C4-2B (cell line): ENCODE data around the gene ARHGEF26.

Experiments used
- H3K27ac ChIP-seq: fragments of 450-650 bp; 2 replicates; pipeline ENCODE4 v1.5.1; 2017
- ZFX ChIP-seq: fragments of 450-650 bp; IDR thresholded peaks from 2 replicates; pipeline ENCODE4 v1.6.1; 2017
- TF ChIP-seq, protein P1 (sequence below): fragments of 450-650 bp; conservative IDR thresholded peaks from 2 replicates; pipeline ENCODE4 v1.5.1; 2017; ENCODE audit warnings: mild to moderate bottlenecking

The ARHGEF26 gene

DNA sequence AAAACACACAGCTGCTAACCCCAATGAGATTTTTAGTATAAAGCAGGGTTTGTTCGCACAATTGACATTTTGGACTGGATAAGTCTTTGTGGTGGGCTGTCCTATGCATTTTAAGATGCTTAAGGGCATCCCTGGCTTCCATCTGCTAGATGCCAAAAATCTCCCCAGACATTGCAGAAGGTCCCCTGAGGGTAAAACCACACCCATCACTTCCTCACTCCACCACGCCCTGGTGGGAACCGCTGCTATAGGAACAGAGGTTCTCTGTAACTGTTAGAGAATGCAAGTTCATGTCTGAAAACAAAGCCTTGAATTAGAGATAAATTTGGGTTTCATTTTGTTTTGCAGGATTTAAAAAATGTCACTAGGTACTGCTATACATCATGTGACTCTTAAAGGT lies 67.7 kb downstream of the ARHGEF26 start:
- TF ChIP-seq, protein P1, sequence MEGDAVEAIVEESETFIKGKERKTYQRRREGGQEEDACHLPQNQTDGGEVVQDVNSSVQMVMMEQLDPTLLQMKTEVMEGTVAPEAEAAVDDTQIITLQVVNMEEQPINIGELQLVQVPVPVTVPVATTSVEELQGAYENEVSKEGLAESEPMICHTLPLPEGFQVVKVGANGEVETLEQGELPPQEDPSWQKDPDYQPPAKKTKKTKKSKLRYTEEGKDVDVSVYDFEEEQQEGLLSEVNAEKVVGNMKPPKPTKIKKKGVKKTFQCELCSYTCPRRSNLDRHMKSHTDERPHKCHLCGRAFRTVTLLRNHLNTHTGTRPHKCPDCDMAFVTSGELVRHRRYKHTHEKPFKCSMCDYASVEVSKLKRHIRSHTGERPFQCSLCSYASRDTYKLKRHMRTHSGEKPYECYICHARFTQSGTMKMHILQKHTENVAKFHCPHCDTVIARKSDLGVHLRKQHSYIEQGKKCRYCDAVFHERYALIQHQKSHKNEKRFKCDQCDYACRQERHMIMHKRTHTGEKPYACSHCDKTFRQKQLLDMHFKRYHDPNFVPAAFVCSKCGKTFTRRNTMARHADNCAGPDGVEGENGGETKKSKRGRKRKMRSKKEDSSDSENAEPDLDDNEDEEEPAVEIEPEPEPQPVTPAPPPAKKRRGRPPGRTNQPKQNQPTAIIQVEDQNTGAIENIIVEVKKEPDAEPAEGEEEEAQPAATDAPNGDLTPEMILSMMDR: no peak
- TF ChIP-seq ZFX: no peak

DNA sequence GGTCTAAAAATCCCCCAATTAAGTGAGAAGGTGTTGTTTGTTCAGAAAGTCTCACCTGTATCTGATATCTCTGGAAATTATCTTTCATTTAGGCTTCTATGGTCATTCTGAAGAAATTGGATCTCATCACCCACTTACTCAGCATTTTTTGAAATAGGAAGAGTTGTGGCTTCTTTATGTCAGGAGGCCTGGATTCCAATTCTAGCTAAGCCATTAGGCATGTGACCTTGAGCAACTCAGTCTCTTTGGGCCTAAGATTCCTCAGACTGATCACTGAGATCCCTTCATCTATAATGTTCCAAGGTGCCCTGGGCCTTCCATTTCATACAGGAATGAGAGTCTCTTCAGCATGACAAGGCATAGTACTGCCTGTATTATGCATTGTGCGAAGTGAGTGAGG lies 70.3 kb downstream of the ARHGEF26 start:
- TF ChIP-seq, protein P1: no peak
- no peak for TF ChIP-seq ZFX
- no peak overlapping the region for H3K27ac ChIP-seq

More for the DNA sequence above, 67.7 kb downstream of the ARHGEF26 start:
- H3K27ac ChIP-seq: no peak overlapping the region

DNA sequence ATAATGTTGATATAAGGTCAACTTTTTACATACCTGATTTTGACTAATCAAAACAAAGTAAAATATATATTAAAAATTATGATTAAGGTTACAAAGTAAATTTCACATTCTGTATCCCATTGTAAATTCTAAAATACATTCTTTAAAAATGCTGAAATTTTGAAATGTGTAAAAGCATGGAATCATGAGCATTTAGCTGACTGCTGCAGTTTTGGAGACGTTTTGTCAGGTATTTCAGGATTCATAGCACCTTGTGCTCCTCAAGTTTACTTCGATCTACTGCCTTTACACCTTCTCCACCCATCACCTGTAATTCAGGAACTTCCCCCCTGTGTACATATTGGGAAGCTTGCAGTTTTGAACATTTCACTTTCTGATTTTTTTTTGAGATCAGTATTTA lies 71.0 kb downstream of the ARHGEF26 start:
- no peak for TF ChIP-seq ZFX
- TF ChIP-seq, protein P1: no peak
- no peak overlapping the region for H3K27ac ChIP-seq

DNA sequence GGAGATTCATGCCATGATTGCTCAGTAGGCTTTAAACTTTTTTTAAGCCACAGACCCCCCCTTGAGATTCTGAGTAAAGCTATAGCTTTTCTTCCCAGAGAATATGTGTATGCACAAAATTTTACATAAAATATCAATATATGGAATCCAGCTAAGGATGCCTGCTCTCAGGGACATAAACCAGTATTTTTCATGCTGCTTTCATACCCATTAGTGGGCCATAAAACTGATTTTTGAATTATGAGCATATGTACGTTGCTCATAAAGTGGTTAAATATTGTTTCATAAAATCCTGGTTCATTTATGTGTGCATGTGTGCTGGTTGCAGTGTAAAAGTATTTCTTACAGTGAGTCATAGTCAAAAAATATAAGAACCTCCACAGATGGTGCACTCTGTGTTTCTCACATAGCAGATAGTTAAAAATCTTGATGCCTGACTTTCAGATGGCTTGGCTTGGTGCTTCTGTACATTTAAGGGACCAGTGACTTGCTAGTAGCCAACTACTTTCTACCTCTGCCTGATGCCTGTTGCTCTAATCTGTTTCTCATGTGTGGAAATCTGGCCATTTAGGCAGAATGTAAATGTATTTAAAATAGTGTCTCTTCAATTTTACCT lies 71.9 kb downstream of the ARHGEF26 start:
- no peak overlapping the region for H3K27ac ChIP-seq
- TF ChIP-seq ZFX: no peak
- TF ChIP-seq, protein P1: no peak

DNA sequence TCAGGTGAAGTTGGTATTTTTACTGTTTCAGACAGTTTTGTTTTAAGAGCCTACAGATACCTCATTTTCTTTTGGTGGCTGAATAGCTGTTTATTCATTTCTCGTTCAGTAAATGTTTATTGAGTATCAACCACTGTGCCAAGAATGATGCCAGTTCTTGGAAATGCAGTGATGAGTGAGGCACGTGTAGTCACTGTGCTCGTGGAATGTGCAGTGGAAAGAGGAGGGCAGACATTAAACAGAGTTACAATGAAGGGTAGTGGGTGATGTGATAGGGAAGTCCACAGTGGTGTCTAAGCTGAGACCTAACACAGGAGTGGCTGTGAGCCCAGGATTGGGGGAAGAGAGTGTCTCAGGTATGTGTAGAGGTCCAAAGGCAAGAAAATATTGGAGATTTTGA lies 73.7 kb downstream of the ARHGEF26 start:
- TF ChIP-seq, protein P1: no peak
- no peak for TF ChIP-seq ZFX
- no peak overlapping the region for H3K27ac ChIP-seq

DNA sequence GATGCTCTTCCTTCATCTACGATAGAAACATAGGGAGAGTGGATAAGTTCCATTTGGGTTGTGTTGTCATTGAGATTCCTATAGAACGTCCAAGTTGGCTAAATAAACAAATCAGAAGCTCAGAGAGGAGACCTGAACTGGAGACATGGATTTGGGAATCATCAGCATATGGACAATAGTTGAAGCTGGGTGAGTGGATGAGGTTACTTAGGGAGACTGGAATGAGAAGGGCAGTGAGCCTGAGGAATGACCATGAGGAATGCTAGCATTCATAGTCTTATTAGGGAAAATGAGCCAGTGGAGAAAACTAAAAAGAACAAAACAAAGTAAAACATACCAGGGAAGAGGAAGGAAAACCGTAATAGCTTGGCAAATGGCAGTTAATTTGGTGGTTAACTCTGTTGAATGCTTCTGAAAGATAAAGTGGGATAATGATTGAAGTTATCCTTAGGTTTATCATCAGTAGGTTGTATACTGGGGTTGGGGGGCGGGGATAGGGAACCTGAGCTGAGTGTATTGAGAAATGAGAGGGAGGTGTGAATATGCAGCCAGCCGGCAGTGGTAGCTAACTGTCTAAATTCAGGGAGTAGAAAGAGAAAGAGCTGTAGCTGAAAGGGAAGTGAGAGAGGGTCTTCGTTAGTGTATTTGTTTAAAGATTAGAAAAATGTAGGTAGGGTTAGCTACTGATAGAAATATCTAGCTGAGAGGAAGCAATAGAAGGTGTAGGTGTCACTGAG lies 74.6 kb downstream of the ARHGEF26 start:
- no peak overlapping the region for H3K27ac ChIP-seq

DNA sequence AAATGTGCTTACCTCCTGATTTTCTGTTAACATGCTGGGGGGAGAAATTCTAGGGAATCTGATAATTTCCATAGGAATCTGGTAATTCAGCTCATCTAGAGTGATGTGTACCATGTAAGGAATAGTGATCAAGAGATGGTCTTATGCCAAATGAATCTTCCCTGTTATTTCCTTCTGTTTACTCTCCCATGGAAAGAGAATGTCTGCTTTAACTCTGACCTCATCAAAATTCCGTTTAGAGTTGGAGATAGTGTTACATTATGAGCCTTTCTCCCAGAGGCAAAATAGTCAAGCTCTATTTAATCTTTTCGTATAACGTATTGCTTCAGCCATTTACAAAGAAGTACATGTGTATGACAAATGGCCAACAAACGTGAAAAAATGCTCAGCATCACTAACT lies 76.6 kb downstream of the ARHGEF26 start:
- no peak for TF ChIP-seq ZFX
- TF ChIP-seq, protein P1: no peak
- no peak overlapping the region for H3K27ac ChIP-seq

More for the DNA sequence above, 74.6 kb downstream of the ARHGEF26 start:
- TF ChIP-seq, protein P1: no peak
- TF ChIP-seq ZFX: no peak
